ENCODE data around the gene IRF5. TPM values are rescaled to one million over a fixed set of nuclear protein-coding genes. Genes with fewer than 3 reads are reported as not detected.

The IRF5 gene
- total RNA-seq, 1 experiment from 2014 or later = 1.2 TPM

DNA sequence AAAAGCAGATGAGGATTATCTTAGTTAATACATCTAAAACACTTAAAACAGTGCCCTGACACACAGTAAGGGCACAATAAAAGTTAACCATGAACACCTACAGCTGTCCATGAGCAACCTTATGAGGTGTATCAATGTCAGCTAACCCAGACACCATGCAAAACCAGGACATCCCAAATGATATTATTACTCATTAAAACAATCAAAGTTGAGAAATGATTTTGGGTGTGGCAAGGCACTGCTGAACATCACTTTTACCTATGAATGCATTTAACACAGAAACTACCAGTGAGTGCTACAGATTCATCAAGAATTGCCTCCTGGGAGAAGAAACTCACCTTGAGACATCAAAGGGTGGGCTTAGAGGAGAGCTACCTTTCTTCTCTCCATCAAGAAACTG, 18.3 kb downstream of the IRF5 start:
- TF ChIP-seq, protein P1, sequence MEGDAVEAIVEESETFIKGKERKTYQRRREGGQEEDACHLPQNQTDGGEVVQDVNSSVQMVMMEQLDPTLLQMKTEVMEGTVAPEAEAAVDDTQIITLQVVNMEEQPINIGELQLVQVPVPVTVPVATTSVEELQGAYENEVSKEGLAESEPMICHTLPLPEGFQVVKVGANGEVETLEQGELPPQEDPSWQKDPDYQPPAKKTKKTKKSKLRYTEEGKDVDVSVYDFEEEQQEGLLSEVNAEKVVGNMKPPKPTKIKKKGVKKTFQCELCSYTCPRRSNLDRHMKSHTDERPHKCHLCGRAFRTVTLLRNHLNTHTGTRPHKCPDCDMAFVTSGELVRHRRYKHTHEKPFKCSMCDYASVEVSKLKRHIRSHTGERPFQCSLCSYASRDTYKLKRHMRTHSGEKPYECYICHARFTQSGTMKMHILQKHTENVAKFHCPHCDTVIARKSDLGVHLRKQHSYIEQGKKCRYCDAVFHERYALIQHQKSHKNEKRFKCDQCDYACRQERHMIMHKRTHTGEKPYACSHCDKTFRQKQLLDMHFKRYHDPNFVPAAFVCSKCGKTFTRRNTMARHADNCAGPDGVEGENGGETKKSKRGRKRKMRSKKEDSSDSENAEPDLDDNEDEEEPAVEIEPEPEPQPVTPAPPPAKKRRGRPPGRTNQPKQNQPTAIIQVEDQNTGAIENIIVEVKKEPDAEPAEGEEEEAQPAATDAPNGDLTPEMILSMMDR (IDR thresholded peaks at IDR 0.05; ENCODE audit: insufficient read depth in 1 of 2, low read depth in 1 of 2, low read length in 1 of 2, severe bottlenecking in 1 of 2, unreplicated experiment in 1 of 2) = no peak
- H3K36me3 Mint-ChIP-seq (ENCODE audit: insufficient read depth, unreplicated experiment) = peaks cover 82% of the 10 kb centered on the region
- no TSS peak for BruUV-seq (replicated peaks)
- ChIA-PET CTCF (interaction anchor here (0.6 kb wide), 1 partner anchor 13 kb away, joined by 3 read pairs; no protein-coding TSS in a partner anchor), POLR2A (no interaction called here)
- no peaks in the 10 kb centered on the region for H3K27me3 Mint-ChIP-seq (ENCODE audit: insufficient read depth, unreplicated experiment)
- intact Hi-C loops (cut with micrococcal nuclease; ENCODE audit: unreplicated experiment) = no loop called here
- H3K9me3 Mint-ChIP-seq (ENCODE audit: unreplicated experiment) = no peaks in the 10 kb centered on the region
- H3K27me3 ChIP-seq (replicated peaks; ENCODE audit: control insufficient read depth, insufficient read depth, low read length) = no peaks in the 10 kb centered on the region
- H3K9me3 ChIP-seq = no peaks in the 10 kb centered on the region
- no peak overlapping the region for H3K4me3 Mint-ChIP-seq (ENCODE audit: unreplicated experiment)
- H3K4me1 Mint-ChIP-seq (ENCODE audit: low read depth, unreplicated experiment) = no peaks in the 10 kb centered on the region
- H3K36me3 ChIP-seq (ENCODE audit: control insufficient read depth, insufficient read depth, low read length) = peaks cover 3% of the 10 kb centered on the region
- no peaks in the 10 kb centered on the region for H3K4me1 ChIP-seq
- DNase-seq = no peak
- H3K27ac Mint-ChIP-seq (ENCODE audit: unreplicated experiment) = no peak overlapping the region
- H3K4me3 ChIP-seq (ENCODE audit: low read depth, low read length) = no peak overlapping the region

DNA sequence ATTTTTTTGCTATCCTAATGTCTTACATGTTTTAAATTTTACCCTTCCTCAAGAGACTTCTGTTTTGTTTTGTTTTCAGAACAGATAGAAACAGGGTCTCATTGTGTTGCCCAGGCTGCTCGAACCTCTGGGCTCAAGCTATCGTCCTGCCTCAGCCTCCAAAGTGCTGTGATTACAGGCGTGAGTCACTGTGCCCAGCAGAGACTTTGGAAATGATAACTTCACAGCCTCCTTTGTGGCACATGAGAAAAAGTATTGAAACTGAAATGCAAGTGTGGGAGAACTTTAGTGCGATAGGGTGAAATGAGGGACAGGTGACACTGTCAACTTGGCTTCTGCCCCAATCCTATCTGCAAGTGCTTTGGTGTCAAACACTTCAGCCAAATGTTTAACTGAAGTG, 21.6 kb downstream of the IRF5 start:
- Histone ChIP-seq H3K4me1 (no peaks in the 10 kb centered on the region; the same call in 1 of the 2 replicates), H3K27me3 (replicated peaks; ENCODE audit: control insufficient read depth, insufficient read depth, low read length) (no peaks in the 10 kb centered on the region), H3K36me3 (ENCODE audit: control insufficient read depth, insufficient read depth, low read length) (peaks cover 3% of the 10 kb centered on the region), H3K9me3 (no peaks in the 10 kb centered on the region), H3K4me3 (ENCODE audit: low read depth, low read length) (no peak overlapping the region)
- peaks cover 71% of the 10 kb centered on the region for H3K36me3 Mint-ChIP-seq (ENCODE audit: insufficient read depth, unreplicated experiment)
- no peak overlapping the region for H3K27ac Mint-ChIP-seq (ENCODE audit: unreplicated experiment)
- CTCF ChIA-PET = no interaction called here
- H3K4me1 Mint-ChIP-seq (ENCODE audit: low read depth, unreplicated experiment) = peaks cover 7% of the 10 kb centered on the region
- H3K9me3 Mint-ChIP-seq (ENCODE audit: unreplicated experiment) = no peaks in the 10 kb centered on the region
- no TSS peak for BruUV-seq (replicated peaks)
- intact Hi-C loops (cut with micrococcal nuclease; ENCODE audit: unreplicated experiment) = no loop called here
- POLR2A ChIA-PET = no interaction called here
- no peaks in the 10 kb centered on the region for H3K27me3 Mint-ChIP-seq (ENCODE audit: insufficient read depth, unreplicated experiment)
- TF ChIP-seq, protein P1 (IDR thresholded peaks at IDR 0.05; ENCODE audit: insufficient read depth in 1 of 2, low read depth in 1 of 2, low read length in 1 of 2, severe bottlenecking in 1 of 2, unreplicated experiment in 1 of 2) = no peak
- no peak for DNase-seq
- H3K4me3 Mint-ChIP-seq (ENCODE audit: unreplicated experiment) = no peak overlapping the region

DNA sequence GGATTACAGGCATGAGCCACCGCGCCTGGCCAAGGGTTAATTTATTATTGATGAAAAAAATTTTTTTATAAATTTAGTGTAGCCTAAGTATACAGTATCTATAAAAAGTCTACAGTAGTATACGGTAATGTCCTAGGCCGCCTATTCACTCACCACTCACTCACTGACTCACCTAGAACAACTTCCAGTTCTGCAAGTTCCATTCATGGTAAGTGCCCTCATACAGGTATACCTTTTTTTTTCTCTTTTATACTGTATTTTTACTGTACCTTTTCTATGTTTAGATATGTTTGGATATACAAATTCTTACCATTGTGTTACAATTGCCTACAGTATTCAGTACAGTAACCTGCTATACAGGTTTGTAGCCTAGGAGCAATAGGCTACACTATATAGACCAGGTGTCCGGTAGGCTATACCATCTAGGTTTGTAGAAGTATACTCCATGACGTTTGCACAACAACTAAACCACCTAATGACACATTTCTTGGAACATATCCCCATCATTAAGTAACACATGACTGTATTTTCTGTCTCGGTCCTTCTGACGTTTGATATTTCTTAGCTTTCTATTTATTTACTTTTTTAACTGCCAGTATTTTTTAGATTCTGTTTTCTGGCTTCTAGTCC, 23.4 kb downstream of the IRF5 start:
- H3K9me3 Mint-ChIP-seq (ENCODE audit: unreplicated experiment) = no peaks in the 10 kb centered on the region
- TF ChIP-seq, protein P1 (IDR thresholded peaks at IDR 0.05; ENCODE audit: insufficient read depth in 1 of 2, low read depth in 1 of 2, low read length in 1 of 2, severe bottlenecking in 1 of 2, unreplicated experiment in 1 of 2) = no peak
- H3K4me3 Mint-ChIP-seq (ENCODE audit: unreplicated experiment) = no peak overlapping the region
- intact Hi-C loops (cut with micrococcal nuclease; ENCODE audit: unreplicated experiment) = no loop called here
- peaks cover 74% of the 10 kb centered on the region for H3K36me3 Mint-ChIP-seq (ENCODE audit: insufficient read depth, unreplicated experiment)
- Histone ChIP-seq H3K9me3 (no peaks in the 10 kb centered on the region), H3K4me1 (no peaks in the 10 kb centered on the region; the same call in 1 of the 2 replicates), H3K4me3 (ENCODE audit: low read depth, low read length) (no peak overlapping the region), H3K27me3 (replicated peaks; ENCODE audit: control insufficient read depth, insufficient read depth, low read length) (no peaks in the 10 kb centered on the region), H3K36me3 (ENCODE audit: control insufficient read depth, insufficient read depth, low read length) (peaks cover 3% of the 10 kb centered on the region)
- CTCF ChIA-PET = no interaction called here
- peaks cover 7% of the 10 kb centered on the region for H3K4me1 Mint-ChIP-seq (ENCODE audit: low read depth, unreplicated experiment)
- H3K27me3 Mint-ChIP-seq (ENCODE audit: insufficient read depth, unreplicated experiment) = no peaks in the 10 kb centered on the region
- POLR2A ChIA-PET = no interaction called here
- no peak for DNase-seq
- BruUV-seq (replicated peaks) = no TSS peak
- H3K27ac Mint-ChIP-seq (ENCODE audit: unreplicated experiment) = no peak overlapping the region

Measured in Caco-2 (cell line).